Heart left ventricle (tissue), 16 donors: Measurements from ENCODE around the gene CNOT6L. TPM values are rescaled to one million over a fixed set of nuclear protein-coding genes. Genes with fewer than 3 reads are reported as not detected.

ENCODE experiments used
- ATAC-seq, 4 donors: fragments of 200-7000 bp; cut with Tn5 transposase; one replicate each; pipeline ENCODE4 v1.9.1; 2020 to 2022; ENCODE audit warnings: moderate library complexity in 4 of 4, mild to moderate bottlenecking in 3 of 4, moderate number of reproducible peaks in 1 of 4
- DNase-seq, 5 donors: peaks; one replicate each; pipeline ENCODE4 v3.0.0-alpha.2; 2020
- H3K27ac ChIP-seq, 12 donors: fragments of 200-600 bp; sonication (generic) in 4 of 12; one replicate each; pipeline versions ENCODE4 v1.5.0 to v1.8.0; 2016 to 2022; ENCODE audit warnings: mild to moderate bottlenecking in 2 of 12
- H3K27me3 ChIP-seq, 9 donors: fragments of 200-600 bp; sonication (generic) in 2 of 9; one replicate each; pipeline versions ENCODE4 v1.5.1 to v1.8.0; 2016 to 2022; ENCODE audit warnings: mild to moderate bottlenecking in 3 of 9
- H3K36me3 ChIP-seq, 9 donors: fragments of 200-600 bp; sonication (generic) in 2 of 9; one replicate each; pipeline versions ENCODE4 v1.5.0 to v1.8.0; 2018 to 2022; ENCODE audit warnings: mild to moderate bottlenecking in 2 of 9
- H3K4me1 ChIP-seq, 12 donors: fragments of 200-600 bp; sonication (generic) in 4 of 12; one replicate each; pipeline versions ENCODE4 v1.5.0 to v1.8.0; 2016 to 2022; ENCODE audit warnings: mild to moderate bottlenecking in 3 of 12
- H3K4me3 ChIP-seq, 12 donors: fragments of 200-600 bp; sonication (generic) in 4 of 12; one replicate each; pipeline versions ENCODE4 v1.5.0 to v1.8.0; 2017 to 2022; ENCODE audit warnings: mild to moderate bottlenecking in 9 of 12, moderate library complexity in 4 of 12
- H3K9me3 ChIP-seq, 12 donors: fragments of 200-600 bp; sonication (generic) in 4 of 12; one replicate each; pipeline versions ENCODE4 v1.5.0 to v1.8.0; 2016 to 2022; ENCODE audit warnings: mild to moderate bottlenecking in 1 of 12
- CTCF ChIP-seq, 12 donors: fragments of 200-600 bp; sonication (generic) in 4 of 12; IDR thresholded peaks; one replicate each; pipeline versions ENCODE4 v1.5.0 to v1.8.0; 2018 to 2022; ENCODE audit warnings: antibody characterized with exemption in 12 of 12, mild to moderate bottlenecking in 5 of 12
- POLR2A ChIP-seq, 2 donors: fragments of 450-650 bp; IDR thresholded peaks; one replicate each; pipeline ENCODE4 v1.6.1; 2017; ENCODE audit warnings: antibody characterized with exemption in 2 of 2, mild to moderate bottlenecking in 2 of 2, moderate library complexity in 2 of 2
- WGBS, 4 donors: extraction: QIAGEN DNeasy Blood & Tissue Kit in 2 of 4; methylation state at CpG; one replicate each; pipeline versions ENCODE4 v1.1.5 to v1.1.7; 2013 to 2018; 5-methylcytosine and 5-hydroxymethylcytosine counted together
- intact Hi-C, 10 donors: fragments of 100-400 bp; cut with DNase I; formaldehyde crosslinking; loops; one replicate each; pipeline versions ENCODE4 v1.11.1 to v1.14.2; 2022
- polyA plus RNA-seq, 2 donors: library from polyadenylated mRNA; stranded (reverse); fragments of 200-250 nt; gene quantifications; one replicate each; pipeline ENCODE4 v1.2.3, GENCODE V29; 2013
- total RNA-seq, 9 donors: library from RNA; depleted of rRNA in 2 of 9; stranded (reverse); fragments of >200 nt in 2 of 9; fragmentation: NEBNext Ultra II Directional in 3 of 9; extraction: Animal tissue kit (Norgen Biotek cat#: 25700) in 3 of 9; gene quantifications; one replicate each; pipeline versions ENCODE4 v1.1.0 to v1.2.4, GENCODE V29; 2016 to 2023
- donor health status: ischemic (EF 13 %, LVEDD 7.1; RV severe dilation, severe dysfunction).
- donor health status: healthy with polysubstance abuse.
- donor health status: DM: no; HTN: yes; CAD: no.
- donor health status: DM: no; HTN: no; CAD: no.
- donor health status: ischemic (EF 25% LVEDD 6.9; RV normal size, moderate dysfunction).
- donor health status: ischemic (EF 25% LVEDD 5.7; RV mildly dilated, moderate dysfunction).
- donor health status: healthy.
- donor health status: DM: yes; HTN: yes; CAD: no.
- donor health status: ischemic (EF 35%, LVEDD 5.7; RV mildly dilated, moderate dysfunction).
- donor health status: nonischemic (EF 11% LVEDD 7.7; RV severe dilation, severe dysfunction).
- donor health status: DM: yes; HTN: yes; CAD: no.
- donor health status: PGD.
- donor health status: ischemic (EF 29% LVEDD 5.4; RV normal size, mild dysfunction).
- donor health status: nonischemic (EF 23%, LVEDD 6.1; RV moderate dilation, normal function).

CNOT6L gene
- total and polyA plus RNA-seq, 11 donors, result 2.2 to 39.2 (median 18.6) TPM

GRCh38 chr4:77695774-77696173 lies 123.4 kb downstream of the CNOT6L start:
- Histone ChIP-seq H3K36me3 (no peaks in the 10 kb centered on the region), H3K27ac (no peak overlapping the region), H3K4me1 (peaks cover 0 to 20% (median 2%) of the 10 kb centered on the region in 12 donors), H3K9me3 (no peaks in the 10 kb centered on the region), H3K27me3 (no peaks in the 10 kb centered on the region), H3K4me3 (no peak overlapping the region)
- DNase-seq (no peak), ATAC-seq (no peak)
- WGBS, 4 donors, result 95 to 100% (median 99%) methylated on average over 2 of the region's 2 CpGs
- TF ChIP-seq POLR2A (IDR thresholded peaks at IDR 0.05) (no peak), CTCF (IDR thresholded peaks at IDR 0.05) (no peak)
- intact Hi-C loops, result loop anchor here in 1 of 10 donors (10.0 kb wide), 1 partner anchor 311 kb away; no protein-coding TSS in a partner anchor

- Histone ChIP-seq H3K27me3 (no peaks in the 10 kb centered on the region), H3K36me3 (no peaks in the 10 kb centered on the region), H3K4me3 (no peak overlapping the region), H3K27ac (no peak overlapping the region), H3K4me1 (peaks cover 0 to 4% (median 0%) of the 10 kb centered on the region in 12 donors), H3K9me3 (no peaks in the 10 kb centered on the region)
- intact Hi-C loops, result loop anchor here in 1 of 10 donors (10.0 kb wide), 1 partner anchor 308 kb away; no protein-coding TSS in a partner anchor
- TF ChIP-seq POLR2A (IDR thresholded peaks at IDR 0.05), result no peak
- no peak for TF ChIP-seq CTCF (IDR thresholded peaks at IDR 0.05)
- ATAC-seq (no peak), DNase-seq (no peak)
- 91 to 96% (median 93%) methylated on average over 5 of the region's 5 CpGs for WGBS, 4 donors
These were observed 126.2 kb downstream of the CNOT6L start for GRCh38 chr4:77692847-77693432.

GRCh38 chr4:77681792-77682191 lies 137.4 kb downstream of the CNOT6L start:
- no peaks in the 10 kb centered on the region for H3K27me3 ChIP-seq
- DNase-seq, result no peak
- H3K36me3 ChIP-seq, result no peaks in the 10 kb centered on the region
- no peak for ATAC-seq
- WGBS, 4 donors, result 83 to 93% (median 88%) methylated on average over 11 of the region's 11 CpGs
- no peak overlapping the region for H3K4me3 ChIP-seq
- no peaks in the 10 kb centered on the region for H3K4me1 ChIP-seq
- intact Hi-C loops, result no loop called here
- TF ChIP-seq CTCF (IDR thresholded peaks at IDR 0.05), result no peak
- no peak for TF ChIP-seq POLR2A (IDR thresholded peaks at IDR 0.05)
- no peaks in the 10 kb centered on the region for H3K9me3 ChIP-seq
- H3K27ac ChIP-seq, result no peak overlapping the region

GRCh38 chr4:77676842-77677241 lies 142.3 kb downstream of the CNOT6L start:
- intact Hi-C loops, result no loop called here
- TF ChIP-seq POLR2A (IDR thresholded peaks at IDR 0.05) (no peak), CTCF (IDR thresholded peaks at IDR 0.05) (no peak)
- no peak overlapping the region for H3K27ac ChIP-seq
- no peak overlapping the region for H3K4me3 ChIP-seq
- no peak for ATAC-seq
- 83 to 90% (median 88%) methylated on average over 3 of the region's 3 CpGs for WGBS, 4 donors
- H3K9me3 ChIP-seq, result no peaks in the 10 kb centered on the region
- no peaks in the 10 kb centered on the region for H3K27me3 ChIP-seq
- H3K36me3 ChIP-seq, result no peaks in the 10 kb centered on the region
- no peak for DNase-seq
- H3K4me1 ChIP-seq, result no peaks in the 10 kb centered on the region
